HCT116 (cell line): ENCODE measurements around the gene F2RL1.

Experiments used
- ELF1 ChIP-seq: IDR thresholded peaks from 2 replicates; pipeline ENCODE4 v1.6.1; 2012; ENCODE audit warnings: low read depth, borderline replicate concordance
- EZH2 ChIP-seq: fragments of 200-600 bp; sonication (generic); IDR thresholded peaks from 2 replicates; pipeline ENCODE4 v1.6.1; 2017; ENCODE audit warnings: antibody characterized with exemption, mixed run types
- JUND ChIP-seq: IDR thresholded peaks from 2 replicates; pipeline ENCODE4 v1.6.1; 2012
- POLR2A ChIP-seq: IDR thresholded peaks from 2 replicates; pipeline ENCODE4 v1.7.0; 2011; ENCODE audit warnings: borderline replicate concordance; ENCODE audit not compliant: insufficient read depth, insufficient read length; ENCODE audit errors: extremely low read depth
- POLR2AphosphoS5 ChIP-seq: IDR thresholded peaks from 2 replicates; pipeline ENCODE4 v1.6.1; 2011; ENCODE audit warnings: mild to moderate bottlenecking, low read depth, low read length, moderate library complexity
- RAD21 ChIP-seq: IDR thresholded peaks from 2 replicates; pipeline ENCODE4 v1.6.1; 2012; ENCODE audit warnings: low read depth, mild to moderate bottlenecking
- REST ChIP-seq: IDR thresholded peaks from 2 replicates; pipeline ENCODE4 v1.6.1; 2012; ENCODE audit warnings: low read depth
- SIN3A ChIP-seq: IDR thresholded peaks from 2 replicates; pipeline ENCODE4 v1.6.1; 2012; ENCODE audit warnings: low read depth
- TCF7L2 ChIP-seq: IDR thresholded peaks from 2 replicates; pipeline ENCODE4 v1.7.0; 2011; ENCODE audit warnings: borderline replicate concordance, inconsistent platforms; ENCODE audit not compliant: insufficient read depth, insufficient read length; ENCODE audit errors: extremely low read depth
- YY1 ChIP-seq: IDR thresholded peaks from 2 replicates; pipeline ENCODE4 v1.6.1; 2011; ENCODE audit warnings: low read length, low read depth, moderate library complexity, mild to moderate bottlenecking; ENCODE audit not compliant: insufficient replicate concordance; ENCODE audit errors: extremely low read depth
- TF ChIP-seq, protein P1 (sequence below), 3 experiments: fragments of 200-600 bp in 1 of 3; sonication (generic) in 1 of 3; IDR thresholded peaks in 2 of 3; conservative IDR thresholded peaks in 1 of 3; 2 replicates each; pipeline ENCODE4 v1.5.1; 2012 to 2017; ENCODE audit warnings: low read depth in 2 of 3, low read length in 2 of 3, antibody characterized with exemption in 1 of 3, borderline replicate concordance in 1 of 3, control low read depth in 1 of 3, mild to moderate bottlenecking in 1 of 3, mixed read lengths in 1 of 3, mixed run types in 1 of 3, moderate library complexity in 1 of 3; ENCODE audit not compliant: insufficient read depth in 1 of 3
- TF ChIP-seq, protein P2 (sequence below): IDR thresholded peaks from 2 replicates; pipeline ENCODE4 v1.6.1; 2011; ENCODE audit warnings: mild to moderate bottlenecking, low read length, moderate library complexity; ENCODE audit not compliant: insufficient replicate concordance; ENCODE audit errors: extremely low read depth

DNA sequence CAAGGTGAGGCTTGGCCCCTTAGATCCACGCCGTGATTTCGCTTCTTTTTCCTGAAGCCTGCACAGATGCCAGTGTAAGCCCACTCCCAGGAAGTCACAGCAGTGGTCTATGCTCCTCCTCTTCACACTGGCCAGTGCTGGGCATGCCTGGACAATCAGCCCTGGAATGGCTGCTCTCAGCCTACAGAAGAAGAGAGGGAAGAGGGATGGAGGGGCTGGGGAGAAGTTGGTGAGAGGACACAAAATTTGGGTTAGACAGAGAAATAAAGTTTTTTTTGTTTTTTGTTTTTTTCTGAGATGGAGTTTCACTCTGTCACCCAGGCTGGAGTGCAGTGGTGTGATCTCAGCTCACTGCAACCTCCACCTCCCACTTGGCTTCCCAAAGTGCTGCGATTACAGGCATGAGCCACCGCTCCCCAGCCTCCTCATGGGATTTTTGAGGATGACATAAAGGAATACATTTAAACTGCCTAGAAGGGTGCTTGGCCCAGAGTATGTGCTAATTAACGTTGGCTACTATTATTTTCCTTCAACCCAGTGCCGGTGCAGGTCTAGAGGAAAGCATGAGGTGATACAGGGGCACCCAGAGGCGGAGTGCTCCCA, 31.8 kb downstream of the F2RL1 start:
- TF ChIP-seq POLR2A: no peak
- TF ChIP-seq, protein P1, sequence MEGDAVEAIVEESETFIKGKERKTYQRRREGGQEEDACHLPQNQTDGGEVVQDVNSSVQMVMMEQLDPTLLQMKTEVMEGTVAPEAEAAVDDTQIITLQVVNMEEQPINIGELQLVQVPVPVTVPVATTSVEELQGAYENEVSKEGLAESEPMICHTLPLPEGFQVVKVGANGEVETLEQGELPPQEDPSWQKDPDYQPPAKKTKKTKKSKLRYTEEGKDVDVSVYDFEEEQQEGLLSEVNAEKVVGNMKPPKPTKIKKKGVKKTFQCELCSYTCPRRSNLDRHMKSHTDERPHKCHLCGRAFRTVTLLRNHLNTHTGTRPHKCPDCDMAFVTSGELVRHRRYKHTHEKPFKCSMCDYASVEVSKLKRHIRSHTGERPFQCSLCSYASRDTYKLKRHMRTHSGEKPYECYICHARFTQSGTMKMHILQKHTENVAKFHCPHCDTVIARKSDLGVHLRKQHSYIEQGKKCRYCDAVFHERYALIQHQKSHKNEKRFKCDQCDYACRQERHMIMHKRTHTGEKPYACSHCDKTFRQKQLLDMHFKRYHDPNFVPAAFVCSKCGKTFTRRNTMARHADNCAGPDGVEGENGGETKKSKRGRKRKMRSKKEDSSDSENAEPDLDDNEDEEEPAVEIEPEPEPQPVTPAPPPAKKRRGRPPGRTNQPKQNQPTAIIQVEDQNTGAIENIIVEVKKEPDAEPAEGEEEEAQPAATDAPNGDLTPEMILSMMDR (IDR thresholded peaks at IDR 0.05 in 2 of 3, conservative IDR thresholded peaks at IDR 0.05 in 1 of 3; ENCODE audit: borderline replicate concordance in 1 of 3, insufficient read depth in 1 of 3, low read depth in 2 of 3, low read length in 2 of 3): no peak
- no peak for TF ChIP-seq REST
- no peak for TF ChIP-seq EZH2
- no peak for TF ChIP-seq ELF1
- no peak for TF ChIP-seq POLR2AphosphoS5
- TF ChIP-seq TCF7L2: no peak
- TF ChIP-seq, protein P2, sequence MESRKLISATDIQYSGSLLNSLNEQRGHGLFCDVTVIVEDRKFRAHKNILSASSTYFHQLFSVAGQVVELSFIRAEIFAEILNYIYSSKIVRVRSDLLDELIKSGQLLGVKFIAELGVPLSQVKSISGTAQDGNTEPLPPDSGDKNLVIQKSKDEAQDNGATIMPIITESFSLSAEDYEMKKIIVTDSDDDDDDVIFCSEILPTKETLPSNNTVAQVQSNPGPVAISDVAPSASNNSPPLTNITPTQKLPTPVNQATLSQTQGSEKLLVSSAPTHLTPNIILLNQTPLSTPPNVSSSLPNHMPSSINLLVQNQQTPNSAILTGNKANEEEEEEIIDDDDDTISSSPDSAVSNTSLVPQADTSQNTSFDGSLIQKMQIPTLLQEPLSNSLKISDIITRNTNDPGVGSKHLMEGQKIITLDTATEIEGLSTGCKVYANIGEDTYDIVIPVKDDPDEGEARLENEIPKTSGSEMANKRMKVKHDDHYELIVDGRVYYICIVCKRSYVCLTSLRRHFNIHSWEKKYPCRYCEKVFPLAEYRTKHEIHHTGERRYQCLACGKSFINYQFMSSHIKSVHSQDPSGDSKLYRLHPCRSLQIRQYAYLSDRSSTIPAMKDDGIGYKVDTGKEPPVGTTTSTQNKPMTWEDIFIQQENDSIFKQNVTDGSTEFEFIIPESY: no peak
- no peak for TF ChIP-seq RAD21
- TF ChIP-seq JUND: no peak
- no peak for TF ChIP-seq YY1
- no peak for TF ChIP-seq SIN3A
